Liver (tissue), 9 donors: ENCODE data around the gene CSF2RB. TPM values are rescaled to one million over a fixed set of nuclear protein-coding genes. Genes with fewer than 3 reads are reported as not detected.
A peak's percentile ranks its signal among the peaks of the same experiment; 100 is the strongest.

ENCODE experiments used
- DNase-seq: peaks from one replicate; pipeline ENCODE4 v3.0.0-alpha.2; 2017; ENCODE audit warnings: low spot score
- H3K27ac ChIP-seq, 2 donors: one replicate each; pipeline ENCODE4 v1.7.0; 2013; ENCODE audit warnings: inconsistent platforms in 2 of 2, low read length in 2 of 2, control low read depth in 1 of 2, low read depth in 1 of 2, mild to moderate bottlenecking in 1 of 2
- H3K27me3 ChIP-seq, 4 donors: one replicate each; pipeline versions ENCODE4 v1.6.1 to v1.7.0; 2013; ENCODE audit warnings: low read length in 3 of 4, inconsistent platforms in 1 of 4, mild to moderate bottlenecking in 1 of 4, moderate library complexity in 1 of 4; ENCODE audit not compliant: control insufficient read depth in 4 of 4, insufficient read depth in 4 of 4
- H3K36me3 ChIP-seq, 4 donors: one replicate each; pipeline versions ENCODE4 v1.6.1 to v1.7.0; 2013; ENCODE audit warnings: low read length in 3 of 4, mild to moderate bottlenecking in 3 of 4, low read depth in 1 of 4, moderate library complexity in 1 of 4; ENCODE audit not compliant: control insufficient read depth in 4 of 4, insufficient read depth in 3 of 4
- H3K4me1 ChIP-seq, 4 donors: one replicate each; pipeline versions ENCODE4 v1.6.1 to v1.7.0; 2013; ENCODE audit warnings: low read length in 3 of 4, mild to moderate bottlenecking in 3 of 4, moderate library complexity in 1 of 4; ENCODE audit not compliant: control insufficient read depth in 4 of 4, insufficient read depth in 4 of 4
- H3K4me3 ChIP-seq, 3 donors: one replicate each; pipeline versions ENCODE4 v1.6.1 to v1.7.0; 2013; ENCODE audit warnings: low read length in 3 of 3, control low read depth in 1 of 3, low read depth in 1 of 3, mild to moderate bottlenecking in 1 of 3
- H3K9ac ChIP-seq, 2 donors: one replicate each; pipeline ENCODE4 v1.7.0; 2013; ENCODE audit warnings: low read length in 2 of 2, mild to moderate bottlenecking in 2 of 2, moderate library complexity in 2 of 2, control low read depth in 1 of 2, low read depth in 1 of 2
- H3K9me3 ChIP-seq, 4 donors: one replicate each; pipeline versions ENCODE4 v1.6.1 to v1.7.0; 2013; ENCODE audit warnings: low read length in 3 of 4; ENCODE audit not compliant: control insufficient read depth in 4 of 4
- ATF3 ChIP-seq: IDR thresholded peaks from 2 replicates; pipeline ENCODE4 v1.6.1; 2016; ENCODE audit warnings: antibody characterized with exemption
- CTCF ChIP-seq: fragments of 150-350 bp; IDR thresholded peaks from 2 replicates; pipeline ENCODE4 v1.5.1; 2017; ENCODE audit warnings: improper control_type of control experiment, low read depth, low read length; ENCODE audit not compliant: missing input control
- FOXA1 ChIP-seq: IDR thresholded peaks from 2 replicates; pipeline ENCODE4 v1.6.1; 2016; ENCODE audit warnings: antibody characterized with exemption
- FOXA2 ChIP-seq: IDR thresholded peaks from 2 replicates; pipeline ENCODE4 v1.6.1; 2016; ENCODE audit warnings: antibody characterized with exemption
- GABPA ChIP-seq, 2 donors: IDR thresholded peaks in 1 of 2; conservative IDR thresholded peaks in 1 of 2; 2 replicates each; pipeline ENCODE4 v1.6.1; 2016; ENCODE audit warnings: antibody characterized with exemption in 2 of 2, mild to moderate bottlenecking in 1 of 2, moderate library complexity in 1 of 2
- HNF4A ChIP-seq, 2 donors: conservative IDR thresholded peaks; 2 replicates each; pipeline ENCODE4 v1.6.1; 2016; ENCODE audit warnings: antibody characterized with exemption in 2 of 2, mild to moderate bottlenecking in 2 of 2
- HNF4G ChIP-seq: IDR thresholded peaks from 2 replicates; pipeline ENCODE4 v1.6.1; 2016; ENCODE audit warnings: antibody characterized with exemption
- JUND ChIP-seq, 2 donors: IDR thresholded peaks; 2 replicates each; pipeline ENCODE4 v1.6.1; 2016; ENCODE audit warnings: antibody characterized with exemption in 2 of 2
- NR2F2 ChIP-seq: IDR thresholded peaks from 2 replicates; pipeline ENCODE4 v1.6.1; 2016; ENCODE audit warnings: antibody characterized with exemption
- RAD21 ChIP-seq, 2 donors: IDR thresholded peaks; 2 replicates each; pipeline ENCODE4 v1.6.1; 2016; ENCODE audit warnings: antibody characterized with exemption in 2 of 2, mild to moderate bottlenecking in 2 of 2
- REST ChIP-seq: IDR thresholded peaks from 2 replicates; pipeline ENCODE4 v1.6.1; 2016; ENCODE audit warnings: antibody characterized with exemption, mild to moderate bottlenecking
- RXRA ChIP-seq, 2 donors: IDR thresholded peaks; 2 replicates each; pipeline ENCODE4 v1.6.1; 2017 to 2018; ENCODE audit warnings: antibody characterized with exemption in 2 of 2, mild to moderate bottlenecking in 1 of 2
- SP1 ChIP-seq: IDR thresholded peaks from 2 replicates; pipeline ENCODE4 v1.6.1; 2018; ENCODE audit warnings: antibody characterized with exemption, mild to moderate bottlenecking
- TAF1 ChIP-seq: conservative IDR thresholded peaks from 2 replicates; pipeline ENCODE4 v1.6.1; 2016; ENCODE audit warnings: antibody characterized with exemption, mild to moderate bottlenecking
- YY1 ChIP-seq: IDR thresholded peaks from 2 replicates; pipeline ENCODE4 v1.6.1; 2016; ENCODE audit warnings: antibody characterized with exemption, mild to moderate bottlenecking
- ZBTB33 ChIP-seq: IDR thresholded peaks from 2 replicates; pipeline ENCODE4 v1.6.1; 2016; ENCODE audit warnings: antibody characterized with exemption
- WGBS: extraction: QIAGEN DNeasy Blood & Tissue Kit; methylation state at CpG from one replicate; pipeline ENCODE4 v1.1.7; 2013; 5-methylcytosine and 5-hydroxymethylcytosine counted together
- polyA plus RNA-seq, 2 donors: library from polyadenylated mRNA; stranded (reverse) in 1 of 2; unstranded in 1 of 2; fragments of 200-250 nt in 1 of 2; fragments of >200 nt in 1 of 2; fragmentation: Nextera tagmentation in 1 of 2; extraction: Ambion mirVana in 1 of 2; gene quantifications; one replicate each; pipeline versions ENCODE4 v1.2.1 to v1.2.3, GENCODE V29; 2013 to 2015
- total RNA-seq, 2 donors: library from RNA; depleted of rRNA; stranded (reverse); fragments of >200 nt; gene quantifications; one replicate each; pipeline ENCODE4 v1.2.3, GENCODE V29; 2014
- donor health status: healthy.
- donor health status: healthy.
- donor health status: healthy.
- donor health status: healthy.
- donor health status: healthy.

CSF2RB gene
- total and polyA plus RNA-seq, 4 donors = 0.72 to 10.5 (median 2.3) TPM

- no peaks in the 10 kb centered on the region for H3K36me3 ChIP-seq
- 60% methylated on average over 9 of the region's 9 CpGs for WGBS
- no peak overlapping the region for H3K4me3 ChIP-seq
- DNase-seq = peak; percentile 27
- no peak overlapping the region for H3K27ac ChIP-seq
- TF ChIP-seq NR2F2 (no peak), SP1 (no peak), RXRA (IDR thresholded peaks at IDR 0.05) (no peak), RAD21 (IDR thresholded peaks at IDR 0.05) (no peak), YY1 (no peak)
- H3K4me1 ChIP-seq = no peaks in the 10 kb centered on the region
- H3K27me3 ChIP-seq = peaks cover 0 to 2% (median 0%) of the 10 kb centered on the region in 4 donors
- H3K9ac ChIP-seq = no peak overlapping the region
- no peaks in the 10 kb centered on the region for H3K9me3 ChIP-seq
These were observed 14.8 kb downstream of the CSF2RB start for GRCh38 chr22:36928196-36928595.

- H3K27ac ChIP-seq = no peak overlapping the region
- H3K9me3 ChIP-seq = no peaks in the 10 kb centered on the region
- WGBS = 71% methylated on average over 17 of the region's 17 CpGs
- no peak overlapping the region for H3K9ac ChIP-seq
- H3K27me3 ChIP-seq = no peaks in the 10 kb centered on the region
- no peaks in the 10 kb centered on the region for H3K4me1 ChIP-seq
- no peak for TF ChIP-seq HNF4A (conservative IDR thresholded peaks at IDR 0.05)
- TF ChIP-seq RXRA (IDR thresholded peaks at IDR 0.05) = no peak
- TF ChIP-seq TAF1 = no peak
- no peak for TF ChIP-seq HNF4G
- no peak for TF ChIP-seq GABPA (IDR thresholded peaks at IDR 0.05 in 1 of 2, conservative IDR thresholded peaks at IDR 0.05 in 1 of 2)
- TF ChIP-seq REST = no peak
- TF ChIP-seq JUND (IDR thresholded peaks at IDR 0.05) = no peak
- TF ChIP-seq RAD21 (IDR thresholded peaks at IDR 0.05) = no peak
- TF ChIP-seq ATF3 = no peak
- no peak for TF ChIP-seq FOXA1
- no peak for TF ChIP-seq NR2F2
- no peak for TF ChIP-seq CTCF
- TF ChIP-seq YY1 = no peak
- TF ChIP-seq FOXA2 = no peak
- no peak for TF ChIP-seq ZBTB33
- no peak for TF ChIP-seq SP1
- H3K36me3 ChIP-seq = no peaks in the 10 kb centered on the region
- no peak overlapping the region for H3K4me3 ChIP-seq
- peak; percentile 25 for DNase-seq
These were observed 15.5 kb downstream of the CSF2RB start for GRCh38 chr22:36928786-36929535.
